ENCODE results near the gene ZKSCAN7. TPM values are rescaled to one million over a fixed set of nuclear protein-coding genes. Genes with fewer than 3 reads are reported as not detected.
"Not testable (repeated sequence)": the region's sequence is repeated elsewhere in the genome, so short reads cannot be mapped to it uniquely, and the experiment has no call there.

ZKSCAN7 gene
- total and polyA plus RNA-seq, 2 of the 8 experiments (the other 6 are each of a cell fraction or from before 2014, with no cell fraction given) = 5.5 to 8.5 TPM

- H2BK15ac ChIP-seq (ENCODE audit: low read length); FAIRE-seq; H3K79me2 ChIP-seq (ENCODE audit: control insufficient read depth in 1 of 2, insufficient read depth in 2 of 2, low read length in 2 of 2); H3K4me2 ChIP-seq (ENCODE audit: insufficient read depth in 1 of 2, low read depth in 2 of 2, low read length in 2 of 2); H3K56ac ChIP-seq (replicated peaks; ENCODE audit: insufficient read length, low read depth, low read length); H2AK5ac ChIP-seq (ENCODE audit: low read depth, low read length); H3K27ac ChIP-seq (ENCODE audit: low read depth, low read length); H3K23ac ChIP-seq (ENCODE audit: insufficient read length); H3K4ac ChIP-seq (replicated peaks; ENCODE audit: insufficient read length, low read depth, low read length); H3K4me1 ChIP-seq (replicated peaks in 1 of 4; ENCODE audit: control insufficient read depth in 3 of 4, insufficient read depth in 4 of 4, low read length in 3 of 4); H3K4me3 ChIP-seq (ENCODE audit: extremely low read depth in 1 of 4, insufficient read depth in 2 of 4, low read depth in 3 of 4, low read length in 4 of 4); H2BK12ac ChIP-seq (ENCODE audit: low read depth, low read length); H3K14ac ChIP-seq (ENCODE audit: insufficient read length); H2BK120ac ChIP-seq (replicated peaks; ENCODE audit: low read depth, low read length); H3K9me3 ChIP-seq (ENCODE audit: insufficient read depth in 2 of 2, low read depth in 1 of 2, low read length in 1 of 2); H3K9ac ChIP-seq (replicated peaks in 1 of 4; ENCODE audit: extremely low read depth in 1 of 4, low read depth in 3 of 4, low read length in 3 of 4); H3K79me1 ChIP-seq (ENCODE audit: low read depth, low read length); H4K20me1 ChIP-seq (replicated peaks in 1 of 2; ENCODE audit: control insufficient read depth in 1 of 2, insufficient read depth in 2 of 2, low read length in 2 of 2); H4K91ac ChIP-seq (replicated peaks; ENCODE audit: insufficient read length, low read length); DNase-seq (ENCODE audit: low read depth in 1 of 2, low spot score in 2 of 2); H4K8ac ChIP-seq (ENCODE audit: extremely low read depth, insufficient read depth, low read length); H2BK5ac ChIP-seq (ENCODE audit: low read depth, low read length); H4K5ac ChIP-seq (ENCODE audit: insufficient read length, low read depth, low read length); H2BK20ac ChIP-seq (ENCODE audit: low read length); H3K27me3 ChIP-seq (replicated peaks in 1 of 4; ENCODE audit: control insufficient read depth in 3 of 4, extremely low read depth in 1 of 4, insufficient read depth in 3 of 4, low read length in 3 of 4); H3K23me2 ChIP-seq (ENCODE audit: low read depth, low read length); H3K18ac ChIP-seq (ENCODE audit: extremely low read depth, low read length); H2AFZ ChIP-seq (ENCODE audit: low read length): not testable (repeated sequence)
- ChIA-PET POLR2A (ENCODE audit: partially characterized antibody) (interaction anchor here (1.5 kb wide), 1 partner anchor 21 kb away, joined by 3 read pairs; no protein-coding TSS in a partner anchor), CTCF (ENCODE audit: partially characterized antibody) (interaction anchor here (1.1 kb wide), 1 partner anchor 135 kb away, joined by 3 read pairs; the partner anchor contains the start of gene ZNF502)
- WGBS, 2 experiments (ENCODE audit: extremely low coverage in 1 of 2, insufficient coverage in 1 of 2, insufficient read length in 1 of 2, insufficient replicate concordance in 2 of 2, low coverage in 1 of 2, low lambda C conversion rate in 2 of 2, missing lambda C conversion rate in 1 of 2) = 84% methylated on average over 11 of the region's 11 CpGs; no CpG with 5 or more reads in 1 of the 2 experiments
- H3K36me3 ChIP-seq (ENCODE audit: control insufficient read depth in 2 of 4, insufficient read depth in 4 of 4, low read length in 3 of 4) = peaks cover 0 to 15% (median 0%) of the 10 kb centered on the region in 4 experiments; a peak in 3 of 8 replicates
These were observed 22.5 kb downstream of the ZKSCAN7 start for GRCh38 chr3:44577354-44577952.

GRCh38 chr3:44578316-44578715 is 23.3 kb downstream of the ZKSCAN7 start:
- POLR2A ChIA-PET (ENCODE audit: partially characterized antibody) = interaction anchor here (1.5 kb wide), 1 partner anchor 22 kb away, joined by 3 read pairs; no protein-coding TSS in a partner anchor
- not testable (repeated sequence) for H2BK20ac ChIP-seq (ENCODE audit: low read length); DNase-seq (ENCODE audit: low read depth in 1 of 2, low spot score in 2 of 2); H4K91ac ChIP-seq (replicated peaks; ENCODE audit: insufficient read length, low read length); H3K18ac ChIP-seq (ENCODE audit: extremely low read depth, low read length); H3K9me3 ChIP-seq (ENCODE audit: insufficient read depth in 2 of 2, low read depth in 1 of 2, low read length in 1 of 2); H4K20me1 ChIP-seq (replicated peaks in 1 of 2; ENCODE audit: control insufficient read depth in 1 of 2, insufficient read depth in 2 of 2, low read length in 2 of 2); H4K5ac ChIP-seq (ENCODE audit: insufficient read length, low read depth, low read length); H3K4ac ChIP-seq (replicated peaks; ENCODE audit: insufficient read length, low read depth, low read length); H2BK5ac ChIP-seq (ENCODE audit: low read depth, low read length); H3K23me2 ChIP-seq (ENCODE audit: low read depth, low read length); H3K14ac ChIP-seq (ENCODE audit: insufficient read length); H3K4me2 ChIP-seq (ENCODE audit: insufficient read depth in 1 of 2, low read depth in 2 of 2, low read length in 2 of 2); H2BK12ac ChIP-seq (ENCODE audit: low read depth, low read length); H2AK5ac ChIP-seq (ENCODE audit: low read depth, low read length); H2BK120ac ChIP-seq (replicated peaks; ENCODE audit: low read depth, low read length); H2AFZ ChIP-seq (ENCODE audit: low read length); H3K4me1 ChIP-seq (replicated peaks in 1 of 4; ENCODE audit: control insufficient read depth in 3 of 4, insufficient read depth in 4 of 4, low read length in 3 of 4); H3K56ac ChIP-seq (replicated peaks; ENCODE audit: insufficient read length, low read depth, low read length); H4K8ac ChIP-seq (ENCODE audit: extremely low read depth, insufficient read depth, low read length); H2BK15ac ChIP-seq (ENCODE audit: low read length); H3K79me2 ChIP-seq (ENCODE audit: control insufficient read depth in 1 of 2, insufficient read depth in 2 of 2, low read length in 2 of 2); H3K79me1 ChIP-seq (ENCODE audit: low read depth, low read length); H3K23ac ChIP-seq (ENCODE audit: insufficient read length); H3K9ac ChIP-seq (replicated peaks in 1 of 4; ENCODE audit: extremely low read depth in 1 of 4, low read depth in 3 of 4, low read length in 3 of 4); H3K27ac ChIP-seq (ENCODE audit: low read depth, low read length); H3K27me3 ChIP-seq (replicated peaks in 1 of 4; ENCODE audit: control insufficient read depth in 3 of 4, extremely low read depth in 1 of 4, insufficient read depth in 3 of 4, low read length in 3 of 4); FAIRE-seq; H3K4me3 ChIP-seq (ENCODE audit: extremely low read depth in 1 of 4, insufficient read depth in 2 of 4, low read depth in 3 of 4, low read length in 4 of 4)
- peaks cover 0 to 11% (median 0%) of the 10 kb centered on the region in 4 experiments; a peak in 3 of 8 replicates for H3K36me3 ChIP-seq (ENCODE audit: control insufficient read depth in 2 of 4, insufficient read depth in 4 of 4, low read length in 3 of 4)
- CTCF ChIA-PET (ENCODE audit: partially characterized antibody) = interaction anchor here (1.1 kb wide), 1 partner anchor 134 kb away, joined by 3 read pairs; the partner anchor contains the start of gene ZNF502
- 86% methylated on average over 16 of the region's 22 CpGs; no CpG with 5 or more reads in 1 of the 2 experiments for WGBS, 2 experiments (ENCODE audit: extremely low coverage in 1 of 2, insufficient coverage in 1 of 2, insufficient read length in 1 of 2, insufficient replicate concordance in 2 of 2, low coverage in 1 of 2, low lambda C conversion rate in 2 of 2, missing lambda C conversion rate in 1 of 2)
